ENCODE results near the gene TNK1.
"Not testable (repeated sequence)": the region's sequence is repeated elsewhere in the genome, so short reads cannot be mapped to it uniquely, and the experiment has no call there.

TNK1 gene

DNA sequence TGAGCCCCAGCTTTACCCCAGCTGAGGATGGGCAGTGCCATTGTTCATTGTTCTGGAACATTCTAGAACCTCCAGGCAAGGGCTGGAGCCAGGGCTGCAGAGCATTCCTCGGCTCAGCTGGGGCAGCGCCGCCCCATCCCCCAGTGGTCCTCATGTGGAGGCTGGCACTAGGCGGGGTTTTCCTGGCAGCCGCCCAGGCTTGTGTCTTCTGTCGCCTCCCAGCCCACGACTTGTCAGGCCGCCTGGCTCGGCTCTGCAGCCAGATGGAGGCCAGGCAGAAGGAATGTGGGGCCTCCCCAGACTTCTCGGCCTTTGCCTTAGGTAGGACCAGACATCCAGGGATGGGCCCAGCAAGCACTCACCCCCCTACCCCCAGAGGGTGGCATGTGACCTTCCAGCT lies 25.8 kb upstream of the TNK1 start, which contains the start of gene TMEM95:
Gene TMEM95 (plus strand): TSS at position 104 of the 400 bp plus-strand sequence. CDS start 49 bp downstream, at position 153.
- DNase-seq (ENCODE audit: low read depth), result no peak

DNA sequence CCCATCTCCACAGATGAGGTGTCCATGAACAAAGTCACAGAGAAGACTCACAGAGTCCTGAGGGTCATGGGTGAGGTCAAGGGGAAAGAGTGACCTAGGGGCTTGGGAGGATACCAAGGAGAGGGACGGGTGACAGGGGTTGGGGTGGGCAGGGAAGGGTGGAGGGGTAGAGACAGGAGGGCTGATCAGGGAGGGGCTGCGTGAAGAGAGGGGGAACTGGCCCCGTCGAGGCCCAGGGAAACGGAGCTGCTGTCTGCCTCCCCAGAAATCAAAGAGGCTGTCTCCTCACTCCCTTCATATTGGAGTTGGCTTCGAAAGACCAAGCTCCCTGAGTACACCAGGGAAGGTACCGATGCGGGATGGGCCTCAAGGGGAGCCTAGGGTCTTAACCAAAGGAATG lies 25.3 kb upstream of the TNK1 start:
- DNase-seq (ENCODE audit: low read depth), result no peak

DNA sequence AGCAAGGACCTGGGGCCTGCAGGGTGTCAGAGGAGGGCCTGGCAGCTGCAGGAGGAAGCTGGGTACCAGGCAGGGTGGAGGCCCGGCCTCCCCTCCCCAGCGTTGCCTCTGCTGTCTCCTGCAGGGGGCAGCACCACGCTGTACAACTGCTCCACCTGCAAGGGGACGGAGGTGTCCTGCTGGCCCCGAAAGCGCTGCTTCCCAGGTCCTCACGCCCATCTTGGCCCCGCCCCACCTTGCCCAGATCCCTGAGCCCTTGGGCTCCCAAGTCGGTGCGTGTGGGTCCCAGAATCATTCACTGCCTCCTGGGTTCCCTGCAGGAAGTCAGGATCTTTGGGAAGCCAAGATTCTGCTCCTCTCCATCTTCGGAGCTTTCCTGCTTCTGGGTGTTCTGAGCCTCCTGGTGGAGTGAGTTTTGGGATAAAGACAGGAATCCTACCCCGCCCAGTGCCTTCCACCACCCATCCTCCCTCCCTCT lies 24.8 kb upstream of the TNK1 start:
- peak; percentile 78 for DNase-seq (ENCODE audit: low read depth)

DNA sequence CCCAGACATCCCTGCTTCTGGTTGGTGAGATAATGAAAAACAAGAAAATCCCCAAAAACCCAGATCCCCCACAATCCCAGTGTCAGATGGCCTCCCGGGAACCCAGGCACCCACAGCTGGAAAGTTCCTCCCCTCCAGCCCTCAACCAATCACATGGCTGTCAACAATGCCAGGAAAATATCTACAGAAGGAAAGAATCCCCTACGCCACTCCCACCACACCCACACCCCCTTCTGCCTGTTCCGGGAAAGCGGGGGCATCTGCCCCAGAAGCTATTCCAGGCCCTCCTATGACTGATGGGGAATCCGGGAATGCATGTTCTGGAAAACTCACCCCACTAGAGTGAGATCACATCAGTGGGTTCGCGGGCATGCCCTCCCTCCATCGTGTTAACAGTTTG lies 24.1 kb upstream of the TNK1 start:
- no peak for DNase-seq (ENCODE audit: low read depth)

DNA sequence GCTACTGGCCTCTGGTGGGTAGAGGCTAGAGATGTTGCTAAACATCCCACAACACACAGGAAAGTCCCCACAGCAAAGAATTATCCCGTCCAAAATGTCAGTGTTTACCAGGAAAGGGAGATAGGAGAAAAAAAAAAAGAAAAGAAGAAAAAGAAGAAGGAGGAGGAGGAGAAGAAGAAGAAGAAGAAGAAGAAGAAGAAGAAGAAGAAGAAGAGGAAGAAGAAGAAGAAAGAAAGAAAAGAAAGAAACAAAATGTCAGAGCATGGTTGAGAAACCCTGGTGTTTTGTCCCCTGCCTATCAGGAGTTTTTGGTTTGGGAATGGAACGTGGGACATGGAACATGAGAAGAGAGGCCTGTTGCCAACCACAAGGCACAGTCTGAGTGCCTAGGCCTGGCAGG lies 23.5 kb upstream of the TNK1 start:
- no peak for DNase-seq (ENCODE audit: low read depth)

DNA sequence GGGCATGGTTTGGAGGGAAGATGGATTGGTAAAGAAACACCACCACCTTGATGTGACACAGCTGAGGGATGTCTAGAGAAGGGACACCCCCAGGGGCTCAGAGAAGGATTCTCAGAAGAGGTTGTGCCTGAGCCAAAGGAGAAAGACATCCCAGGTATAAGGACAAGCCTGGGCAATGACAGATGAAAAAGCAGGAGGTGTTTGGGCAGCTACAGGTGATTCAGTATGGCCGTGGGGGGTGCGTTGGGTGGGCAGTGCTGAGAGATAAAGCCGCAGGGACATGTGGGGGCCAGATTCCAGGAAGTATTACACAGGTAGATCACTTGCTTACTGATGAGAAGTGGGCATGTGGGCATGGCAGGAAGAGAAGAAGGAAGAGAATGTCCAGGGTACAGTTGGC lies 19.0 kb upstream of the TNK1 start:
- DNase-seq (ENCODE audit: low read depth), result no peak

DNA sequence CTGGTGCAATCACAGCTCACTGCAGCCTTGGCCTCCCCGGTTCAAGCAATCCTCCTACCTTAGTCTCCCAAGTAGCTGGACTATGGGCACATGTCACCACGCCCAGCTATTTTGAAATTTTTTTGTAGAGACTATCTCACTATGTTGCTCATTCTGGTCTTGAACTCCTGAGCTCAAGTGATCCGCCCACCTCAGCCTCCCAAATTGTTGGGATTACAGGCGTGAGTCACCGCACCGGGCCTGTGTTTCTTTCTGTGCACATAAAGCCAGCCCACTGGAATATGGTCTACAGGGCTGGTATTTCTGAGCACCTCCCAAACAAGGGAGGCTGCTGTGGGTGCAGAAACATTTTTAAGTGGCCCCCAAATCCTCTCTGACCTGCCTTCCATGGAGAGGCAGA lies 17.6 kb upstream of the TNK1 start:
- peak; percentile 40 for DNase-seq (ENCODE audit: low read depth)

DNA sequence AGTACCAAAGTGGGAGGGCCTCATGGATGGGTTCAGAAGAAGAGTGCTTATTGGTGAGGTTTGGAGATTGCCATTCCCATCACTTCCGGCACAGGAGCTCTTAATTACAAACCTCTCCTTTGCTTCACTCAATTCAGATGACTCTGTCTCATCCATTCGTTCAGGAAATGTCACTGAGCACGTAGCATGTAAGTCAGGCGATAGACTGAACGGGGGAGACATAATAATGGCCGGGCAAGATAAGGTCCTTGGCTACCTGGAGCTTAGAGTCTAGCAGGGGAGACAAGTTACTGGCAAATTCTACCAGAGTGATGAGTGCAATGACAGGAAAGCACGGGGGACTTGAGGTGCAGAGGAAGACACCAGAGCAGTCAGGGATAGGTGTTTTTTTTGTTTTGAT lies 14.9 kb upstream of the TNK1 start:
- not testable (repeated sequence) for DNase-seq (ENCODE audit: low read depth)

DNA sequence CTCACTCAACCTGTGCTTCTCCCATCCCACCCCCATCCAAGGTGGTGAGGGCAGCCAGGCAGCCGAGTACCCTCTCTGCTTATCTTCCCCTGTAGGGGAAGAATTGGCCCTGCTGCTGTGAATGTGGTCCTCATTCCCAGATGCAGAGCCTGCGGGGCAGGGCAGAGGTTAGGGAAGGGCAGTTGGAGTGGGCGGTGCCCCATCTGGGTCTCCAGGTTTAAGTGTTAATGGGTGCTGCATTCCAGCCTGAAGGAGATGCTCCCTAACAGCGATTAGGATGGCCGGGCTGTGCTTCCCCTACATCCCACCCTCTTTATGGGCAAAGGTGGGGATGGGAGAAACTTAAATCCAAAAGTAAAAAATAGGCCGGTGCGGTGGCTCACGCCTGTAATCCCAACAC lies 13.8 kb upstream of the TNK1 start:
- DNase-seq (ENCODE audit: low read depth), result no peak

DNA sequence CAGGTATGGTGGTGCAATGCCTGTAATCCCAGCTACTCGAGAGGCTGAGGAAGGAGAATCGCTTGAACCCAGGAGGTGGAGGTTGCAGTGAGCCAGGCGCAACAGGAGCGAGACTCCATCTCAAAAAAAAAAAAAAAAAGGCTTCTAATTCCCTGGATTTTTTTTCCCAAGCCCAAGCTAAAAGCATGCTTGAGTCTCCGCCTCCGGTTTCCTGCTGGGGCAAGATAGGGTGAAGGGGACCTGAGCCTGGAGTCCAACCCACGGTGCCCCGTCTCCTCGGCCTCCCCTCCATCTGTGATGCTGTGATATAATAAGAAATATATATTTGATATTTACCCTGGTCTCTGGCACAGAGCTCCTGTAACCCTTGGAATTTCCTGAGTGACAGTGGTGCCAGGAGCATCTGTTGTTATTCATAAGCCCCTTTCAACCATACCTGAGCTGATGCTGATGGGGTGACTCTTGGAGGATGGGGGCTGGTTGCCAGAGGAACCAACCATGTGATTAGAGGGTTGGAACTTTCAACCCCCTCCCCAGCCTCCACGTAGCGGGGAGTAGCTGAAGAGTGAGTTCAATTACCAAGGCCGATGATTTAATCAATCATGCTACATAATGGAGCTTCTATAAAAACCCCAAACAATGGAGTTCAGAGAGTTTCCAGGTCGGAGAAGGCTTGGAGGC lies 12.8 kb upstream of the TNK1 start:
- no peak for DNase-seq (ENCODE audit: low read depth)

DNA sequence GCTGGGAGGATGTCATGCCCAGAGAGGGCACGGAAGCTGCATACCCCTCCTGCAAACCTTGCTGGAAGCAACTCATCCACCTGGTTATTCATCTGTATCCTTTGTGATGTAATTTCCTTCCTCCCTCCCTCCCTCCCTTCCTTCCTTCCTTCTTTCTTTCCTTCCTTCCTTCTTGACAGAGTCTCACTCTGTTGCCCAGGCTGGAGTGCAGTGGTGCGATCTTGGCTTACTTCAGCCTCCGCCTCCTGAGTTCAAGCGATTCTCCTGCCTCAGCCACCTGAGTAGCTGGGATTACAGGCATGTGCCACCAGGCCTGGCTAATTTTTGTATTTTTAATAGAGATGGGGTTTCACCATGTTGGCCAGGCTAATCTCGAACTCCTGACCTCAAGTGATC lies 12.3 kb upstream of the TNK1 start:
- not testable (repeated sequence) for DNase-seq (ENCODE audit: low read depth)

DNA sequence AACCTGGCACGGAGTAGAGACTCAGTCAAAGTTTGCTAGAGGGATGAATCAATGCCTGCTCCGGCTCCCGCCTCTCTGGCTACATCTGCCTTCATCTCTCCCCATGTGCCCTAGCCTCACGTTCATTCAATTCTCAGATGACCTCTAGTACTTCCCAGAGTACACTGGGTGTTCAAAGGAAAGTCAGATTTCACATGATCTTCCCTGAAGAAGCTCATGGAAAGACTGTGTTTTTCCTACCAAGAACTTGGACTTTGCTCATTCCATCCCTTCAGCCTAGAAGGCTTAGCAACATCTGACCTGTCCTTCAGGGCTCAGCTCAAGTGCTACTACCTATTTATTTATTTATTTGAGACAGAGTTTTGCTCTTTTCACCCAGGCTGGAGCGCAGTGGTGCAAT lies 11.1 kb upstream of the TNK1 start:
- DNase-seq (ENCODE audit: low read depth), result no peak

DNA sequence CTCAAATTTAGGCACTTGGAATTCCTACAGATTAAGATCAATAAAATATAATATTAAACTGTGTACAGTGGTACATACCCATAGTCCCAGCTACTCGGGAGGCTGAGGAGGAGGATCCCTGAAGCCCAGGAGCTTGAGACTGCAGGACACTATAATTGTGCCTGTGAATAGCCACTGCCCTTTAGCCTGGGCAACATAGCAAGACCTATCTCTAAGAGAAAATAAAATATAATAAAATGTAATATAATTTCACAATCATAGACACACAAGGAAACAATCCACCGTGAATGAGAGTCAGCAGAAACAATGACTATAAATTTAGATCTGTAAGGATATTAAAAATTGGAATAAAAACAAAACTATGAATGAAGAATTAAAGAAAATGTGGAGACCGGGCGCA lies 10.0 kb upstream of the TNK1 start:
- DNase-seq (ENCODE audit: low read depth), result no peak

DNA sequence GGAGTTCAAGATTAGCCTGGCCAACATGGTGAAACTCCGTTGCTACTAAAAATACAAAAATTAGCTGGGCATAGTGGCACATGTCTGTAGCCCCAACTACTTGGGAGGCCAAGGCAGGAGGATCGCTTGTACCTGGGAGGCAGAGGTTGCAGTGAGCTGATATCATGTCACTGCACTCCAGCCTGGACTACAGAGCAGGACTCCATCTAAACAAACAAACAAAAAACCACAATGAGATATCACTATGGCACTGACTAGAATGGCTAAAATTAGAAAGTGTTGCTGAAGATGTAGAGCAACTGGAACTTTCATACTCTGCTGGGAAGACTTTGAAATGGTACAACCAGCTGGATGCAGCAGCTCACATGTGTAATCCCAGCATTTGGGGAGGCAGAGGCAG lies 6.5 kb upstream of the TNK1 start:
- no peak for DNase-seq (ENCODE audit: low read depth)

DNA sequence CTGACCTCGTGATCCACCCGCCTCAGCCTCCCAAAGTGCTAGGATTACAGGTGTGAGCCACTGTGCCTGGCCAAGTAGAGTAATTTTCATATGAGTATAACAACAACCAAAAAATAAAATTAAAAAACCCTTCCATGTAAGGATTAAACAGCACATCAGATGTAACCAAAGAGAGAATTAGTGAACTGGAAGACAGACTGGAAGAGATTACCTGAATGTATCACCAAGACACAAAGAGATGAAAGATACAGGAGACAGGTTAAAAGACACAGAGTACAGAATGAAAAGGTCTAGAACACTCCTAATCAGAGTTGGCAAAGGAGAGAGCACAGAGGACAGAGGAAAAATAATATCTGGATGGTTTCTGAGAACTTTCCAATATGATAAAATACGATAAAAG lies 1.8 kb upstream of the TNK1 start:
- DNase-seq (ENCODE audit: low read depth), result no peak

DNA sequence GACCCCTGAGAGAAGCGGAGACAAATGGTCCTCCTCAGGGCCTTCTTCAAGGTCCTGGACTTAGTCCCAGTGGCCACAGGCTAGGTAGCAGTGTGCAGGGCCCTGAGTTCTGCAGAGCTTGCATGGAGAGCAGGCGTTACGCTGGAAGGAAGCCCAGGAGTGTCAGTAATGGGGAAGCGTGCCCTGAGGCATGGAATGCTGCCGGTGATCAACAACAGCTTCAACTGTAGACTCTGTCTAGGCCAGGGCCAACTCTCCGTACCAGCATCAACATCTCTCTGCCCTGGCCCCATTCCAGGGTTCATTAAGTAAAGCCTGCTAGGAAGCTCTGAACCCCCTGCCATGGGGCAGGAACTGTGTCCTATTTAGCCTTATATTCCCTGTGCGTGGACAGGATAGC lies 568 bp upstream of the TNK1 start:
- DNase-seq (ENCODE audit: low read depth), result peak; percentile 27

DNA sequence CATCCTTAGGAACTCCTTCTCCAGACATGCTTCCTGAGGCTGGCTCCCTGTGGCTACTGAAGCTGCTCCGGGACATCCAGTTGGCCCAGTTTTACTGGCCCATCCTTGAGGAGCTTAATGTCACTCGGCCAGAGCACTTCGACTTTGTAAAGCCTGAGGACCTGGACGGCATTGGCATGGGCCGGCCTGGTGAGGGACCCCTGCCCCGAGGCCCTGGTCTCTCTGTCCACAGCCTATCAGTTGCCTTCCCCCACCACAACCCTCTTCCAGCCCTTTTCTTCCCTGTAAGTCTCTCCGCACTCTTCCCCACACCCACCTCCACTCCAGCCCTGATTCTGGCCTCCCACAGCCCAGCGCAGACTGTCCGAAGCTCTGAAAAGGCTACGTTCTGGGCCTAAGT lies 2.0 kb downstream of the TNK1 start:
- no peak for DNase-seq (ENCODE audit: low read depth)

DNA sequence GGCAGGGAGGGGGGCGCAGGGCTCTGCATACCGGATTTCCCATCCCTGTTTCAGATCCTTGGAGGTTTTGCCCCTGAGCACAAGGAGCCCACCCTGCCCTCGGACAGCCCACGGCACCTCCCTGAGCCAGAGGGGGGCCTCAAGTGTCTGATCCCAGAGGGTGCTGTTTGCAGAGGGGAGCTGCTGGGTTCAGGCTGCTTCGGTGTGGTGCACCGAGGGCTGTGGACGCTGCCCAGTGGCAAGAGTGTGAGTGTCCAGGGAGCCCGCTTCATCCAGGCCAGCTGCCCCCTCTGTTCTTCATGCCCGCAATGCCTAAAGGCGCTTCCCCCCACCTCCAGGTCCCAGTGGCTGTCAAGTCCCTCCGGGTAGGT lies 2.5 kb downstream of the TNK1 start:
- DNase-seq (ENCODE audit: low read depth), result no peak

DNA sequence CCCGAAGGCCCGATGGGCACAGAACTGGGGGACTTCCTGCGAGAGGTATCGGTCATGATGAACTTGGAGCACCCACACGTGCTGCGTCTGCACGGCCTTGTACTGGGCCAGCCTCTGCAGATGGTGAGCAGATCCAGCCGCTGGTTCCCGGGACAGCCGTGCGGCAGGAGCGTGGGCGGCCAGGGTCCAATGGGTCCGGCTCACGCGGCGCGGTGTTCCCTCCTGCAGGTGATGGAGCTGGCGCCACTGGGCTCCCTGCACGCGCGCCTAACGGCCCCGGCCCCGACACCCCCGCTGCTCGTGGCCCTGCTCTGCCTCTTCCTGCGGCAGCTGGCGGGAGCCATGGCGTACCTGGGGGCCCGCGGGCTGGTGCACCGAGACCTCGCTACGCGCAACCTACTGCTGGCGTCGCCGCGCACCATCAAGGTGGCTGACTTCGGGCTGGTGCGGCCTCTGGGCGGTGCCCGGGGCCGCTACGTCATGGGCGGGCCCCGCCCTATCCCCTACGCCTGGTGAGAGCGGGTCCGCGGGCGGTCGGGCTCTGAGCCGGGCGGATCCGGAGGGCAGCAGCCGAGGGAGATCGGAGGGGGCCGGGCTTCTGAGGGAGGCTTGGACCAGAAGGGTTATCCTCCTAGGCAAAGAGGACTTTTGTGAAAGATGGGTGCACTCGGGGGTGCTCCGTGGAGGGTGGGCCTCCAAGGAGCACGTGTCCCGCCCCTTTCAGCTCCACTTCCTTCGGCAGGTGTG lies 3.0 kb downstream of the TNK1 start:
- peak; percentile 24 for DNase-seq (ENCODE audit: low read depth)

DNA sequence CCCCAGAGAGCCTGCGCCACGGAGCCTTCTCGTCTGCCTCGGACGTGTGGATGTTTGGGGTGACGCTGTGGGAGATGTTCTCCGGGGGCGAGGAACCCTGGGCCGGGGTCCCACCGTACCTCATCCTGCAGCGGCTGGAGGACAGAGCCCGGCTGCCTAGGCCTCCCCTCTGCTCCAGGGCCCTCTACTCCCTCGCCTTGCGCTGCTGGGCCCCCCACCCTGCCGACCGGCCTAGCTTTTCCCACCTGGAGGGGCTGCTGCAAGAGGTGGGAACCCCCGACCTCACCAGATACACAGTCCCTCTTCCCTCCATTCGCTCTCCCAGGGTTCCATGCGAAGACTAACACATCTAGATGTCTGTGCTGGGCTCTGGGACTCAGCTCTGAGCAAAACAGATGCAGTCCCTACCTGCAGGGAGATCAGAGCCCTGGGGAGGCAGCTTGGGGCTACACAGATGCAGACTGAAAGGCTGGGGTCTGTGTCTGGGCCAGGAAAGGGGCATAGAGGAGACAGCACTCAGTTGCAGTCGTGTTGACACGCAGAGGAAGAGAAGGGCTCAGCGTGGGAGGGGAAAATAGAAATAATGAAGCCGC lies 3.7 kb downstream of the TNK1 start:
- DNase-seq (ENCODE audit: low read depth), result no peak

DNA sequence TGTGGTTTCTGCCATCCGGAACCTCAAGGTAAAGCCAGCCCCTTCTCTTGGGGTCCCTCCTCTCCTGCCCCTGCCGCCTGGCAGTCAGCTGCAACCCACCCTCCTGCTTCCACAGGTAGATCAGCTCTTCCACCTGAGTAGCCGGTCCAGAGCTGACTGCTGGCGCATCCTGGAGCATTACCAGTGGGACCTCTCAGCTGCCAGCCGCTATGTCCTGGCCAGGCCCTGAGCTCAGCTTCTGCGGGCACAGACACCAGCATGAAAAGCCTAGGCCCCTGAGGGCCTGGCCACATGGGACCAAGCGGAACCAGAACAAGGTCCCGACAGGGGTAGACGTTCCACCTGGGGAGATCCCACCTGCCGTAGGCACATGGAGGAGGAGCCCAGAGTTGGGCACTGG lies 8.0 kb downstream of the TNK1 start:
- DNase-seq (ENCODE audit: low read depth), result no peak

DNA sequence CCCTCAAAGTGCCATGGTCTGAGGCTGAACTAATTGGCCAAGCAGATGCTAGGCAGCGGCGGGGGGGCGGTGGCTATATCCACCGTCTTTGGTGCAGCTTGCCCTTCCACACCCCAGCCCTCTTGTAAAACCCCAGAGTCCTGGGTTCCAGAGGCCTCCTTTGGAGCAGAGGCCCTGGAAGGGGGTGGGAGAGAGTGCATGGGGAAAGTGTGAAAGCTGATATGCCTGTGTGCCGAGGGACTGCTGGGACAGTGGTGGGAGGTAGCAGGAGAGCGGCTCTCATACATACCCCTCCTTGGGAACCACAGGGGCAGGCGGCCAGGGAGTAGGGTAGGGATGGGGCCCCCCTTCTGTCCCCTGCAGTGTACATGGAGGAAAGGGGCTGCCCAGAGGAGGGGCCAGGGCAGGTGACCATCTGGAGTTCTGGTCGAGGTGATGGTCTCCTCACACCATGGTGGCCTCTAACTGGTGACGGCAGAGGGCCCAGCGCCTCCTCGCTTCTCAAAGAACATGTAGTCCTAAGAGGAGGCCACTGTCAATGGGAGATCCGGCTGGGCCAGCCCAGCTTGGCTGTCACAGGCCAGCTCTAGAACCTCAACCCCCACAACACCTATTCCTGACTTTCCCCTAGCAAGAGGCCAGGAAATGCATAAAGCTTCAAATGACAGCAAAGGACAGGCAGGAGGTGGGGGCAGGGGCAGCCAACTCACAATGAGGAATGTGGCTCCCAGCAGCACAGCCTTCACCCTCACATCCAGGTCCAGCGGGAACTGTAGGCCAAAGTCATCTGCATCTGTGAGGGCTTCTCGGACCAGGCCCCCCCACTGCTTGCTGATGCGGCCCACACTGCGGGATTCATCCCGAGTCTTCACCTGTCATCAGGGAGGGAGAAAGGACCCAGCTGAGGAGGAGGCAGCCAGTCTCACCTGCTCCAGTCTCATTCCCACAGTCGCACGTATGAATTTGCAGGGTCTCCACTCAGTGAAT lies 9.3 kb downstream of the TNK1 start:
- DNase-seq (ENCODE audit: low read depth), result no peak

Data from ELR (cell line).